ENCODE data around the gene SRP54.
A peak's percentile ranks its signal among the peaks of the same experiment; 100 is the strongest.
"Not testable (repeated sequence)": the region's sequence is repeated elsewhere in the genome, so short reads cannot be mapped to it uniquely, and the experiment has no call there.

The SRP54 gene

DNA sequence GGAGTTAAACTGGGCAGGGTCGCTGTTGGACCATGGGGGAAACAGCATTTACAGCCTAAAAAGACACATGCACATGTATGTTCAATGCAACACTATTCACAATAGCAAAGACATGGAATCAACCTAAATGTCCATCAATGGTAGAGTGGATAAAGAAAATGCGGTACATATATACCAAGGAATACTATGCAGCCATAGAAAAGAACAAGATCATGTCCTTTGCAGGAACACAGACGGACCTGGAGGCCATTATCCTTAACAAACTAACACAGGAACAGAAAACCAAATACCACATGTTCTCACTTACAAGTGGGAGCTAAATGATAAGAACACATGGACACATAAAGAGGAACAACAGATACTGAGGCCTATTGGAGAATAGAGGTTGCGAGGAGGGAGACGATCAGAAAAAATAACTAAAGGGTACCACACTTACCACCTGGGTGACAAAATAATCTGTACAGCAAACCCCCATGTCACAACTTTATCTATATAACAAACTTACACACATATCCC is 25.0 kb upstream of the SRP54 start:
- no peak for DNase-seq
- Histone ChIP-seq H3K4me3 (ENCODE audit: insufficient read depth, low read depth, low read length, poor library complexity, severe bottlenecking) (no peak overlapping the region), H3K27me3 (replicated peaks; ENCODE audit: control insufficient read depth, insufficient read depth, low read length, poor library complexity, severe bottlenecking) (no peaks in the 10 kb centered on the region), H3K36me3 (ENCODE audit: control insufficient read depth, insufficient read depth, low read length) (peaks cover 23% of the 10 kb centered on the region), H3K9me3 (ENCODE audit: control insufficient read depth, low read length) (no peaks in the 10 kb centered on the region), H3K27ac (ENCODE audit: insufficient read depth, low read length, poor library complexity, severe bottlenecking) (no peak overlapping the region), H3K4me1 (ENCODE audit: control insufficient read depth, insufficient read depth, low read length, poor library complexity, severe bottlenecking) (no peaks in the 10 kb centered on the region)

DNA sequence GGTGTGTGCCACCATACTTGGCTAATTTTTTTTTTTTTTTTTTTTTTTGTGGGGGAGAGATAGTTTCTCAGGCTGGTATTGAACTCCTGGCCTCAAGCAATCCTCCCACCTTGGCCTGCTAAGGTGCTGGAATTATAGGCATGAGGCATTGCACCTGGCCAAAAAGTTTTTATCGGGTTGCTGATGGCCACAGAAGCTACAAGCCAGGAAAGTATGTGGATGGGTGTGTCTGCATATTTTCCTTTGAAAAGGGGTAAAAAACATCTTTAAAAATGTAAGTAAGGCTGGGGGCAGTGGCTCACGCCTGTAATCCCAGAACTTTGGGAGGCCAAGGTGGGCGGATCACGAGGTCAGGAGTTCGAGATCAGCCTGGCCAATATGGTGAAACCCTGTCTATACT is 20.7 kb upstream of the SRP54 start:
- not testable (repeated sequence) for DNase-seq; H3K4me3 ChIP-seq (ENCODE audit: insufficient read depth, low read depth, low read length, poor library complexity, severe bottlenecking); H3K27me3 ChIP-seq (replicated peaks; ENCODE audit: control insufficient read depth, insufficient read depth, low read length, poor library complexity, severe bottlenecking); H3K4me1 ChIP-seq (ENCODE audit: control insufficient read depth, insufficient read depth, low read length, poor library complexity, severe bottlenecking); H3K9me3 ChIP-seq (ENCODE audit: control insufficient read depth, low read length); H3K27ac ChIP-seq (ENCODE audit: insufficient read depth, low read length, poor library complexity, severe bottlenecking)
- H3K36me3 ChIP-seq (ENCODE audit: control insufficient read depth, insufficient read depth, low read length), result peaks cover 14% of the 10 kb centered on the region

DNA sequence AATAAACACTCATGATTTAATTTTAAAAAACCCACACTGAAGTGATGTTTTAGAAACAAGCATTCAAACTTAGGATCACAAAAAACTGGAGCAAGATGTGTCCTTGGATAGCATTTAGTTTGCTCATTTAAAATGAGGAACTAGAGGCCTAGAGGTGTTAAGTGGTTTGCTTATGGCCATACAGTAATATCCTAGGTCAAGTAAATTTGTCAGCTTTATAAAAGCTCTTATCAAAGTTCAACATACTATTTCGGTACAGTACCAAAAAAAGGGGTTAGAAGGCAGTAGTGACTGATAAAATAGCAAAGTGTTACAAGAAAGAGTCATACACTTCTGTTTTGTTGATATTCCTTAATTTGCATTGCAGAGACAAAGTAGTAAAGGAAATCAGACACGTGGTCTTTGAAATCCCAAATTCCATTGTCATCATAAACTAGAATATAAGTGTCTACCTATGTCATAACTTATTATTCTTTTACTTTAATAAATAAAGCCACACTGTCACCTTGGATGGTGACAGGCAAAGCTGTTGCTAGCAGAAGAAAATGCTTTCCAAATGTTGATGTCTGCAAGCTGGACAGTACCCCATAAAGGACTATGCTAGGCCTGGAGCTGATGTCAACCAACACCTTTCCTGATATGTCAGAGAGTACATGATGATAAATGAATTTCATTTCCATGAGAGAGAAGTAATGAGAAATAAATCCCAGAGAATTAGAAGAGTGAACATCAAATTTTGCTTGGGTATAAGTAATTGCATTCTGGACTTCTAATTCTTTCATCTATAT is 17.6 kb upstream of the SRP54 start:
- no peaks in the 10 kb centered on the region for H3K4me1 ChIP-seq (ENCODE audit: control insufficient read depth, insufficient read depth, low read length, poor library complexity, severe bottlenecking)
- H3K9me3 ChIP-seq (ENCODE audit: control insufficient read depth, low read length), result no peaks in the 10 kb centered on the region
- peaks cover 16% of the 10 kb centered on the region for H3K36me3 ChIP-seq (ENCODE audit: control insufficient read depth, insufficient read depth, low read length)
- H3K27ac ChIP-seq (ENCODE audit: insufficient read depth, low read length, poor library complexity, severe bottlenecking), result no peak overlapping the region
- H3K27me3 ChIP-seq (replicated peaks; ENCODE audit: control insufficient read depth, insufficient read depth, low read length, poor library complexity, severe bottlenecking), result no peaks in the 10 kb centered on the region
- no peak overlapping the region for H3K4me3 ChIP-seq (ENCODE audit: insufficient read depth, low read depth, low read length, poor library complexity, severe bottlenecking)
- no peak for DNase-seq

DNA sequence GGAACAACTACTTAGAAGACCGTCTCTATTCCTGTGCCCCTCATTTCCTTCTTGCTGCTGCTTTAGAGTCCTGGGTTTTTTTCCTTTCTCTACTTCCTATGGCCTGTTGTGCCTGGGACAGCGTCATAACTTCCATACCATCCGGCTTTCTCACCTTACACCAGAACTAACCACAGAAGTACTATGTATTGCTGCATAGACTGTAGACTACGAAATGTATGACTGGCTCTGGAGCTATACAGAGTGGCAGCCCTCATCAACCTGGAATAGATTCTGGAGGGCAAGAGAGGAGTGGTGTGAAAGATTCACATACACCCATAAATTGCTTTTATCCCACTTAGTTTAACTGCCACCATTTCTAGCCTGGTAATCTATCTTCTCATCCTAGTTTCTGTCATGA is 16.9 kb upstream of the SRP54 start:
- no peak overlapping the region for H3K4me3 ChIP-seq (ENCODE audit: insufficient read depth, low read depth, low read length, poor library complexity, severe bottlenecking)
- no peaks in the 10 kb centered on the region for H3K9me3 ChIP-seq (ENCODE audit: control insufficient read depth, low read length)
- no peak for DNase-seq
- no peaks in the 10 kb centered on the region for H3K4me1 ChIP-seq (ENCODE audit: control insufficient read depth, insufficient read depth, low read length, poor library complexity, severe bottlenecking)
- H3K27me3 ChIP-seq (replicated peaks; ENCODE audit: control insufficient read depth, insufficient read depth, low read length, poor library complexity, severe bottlenecking), result no peaks in the 10 kb centered on the region
- H3K27ac ChIP-seq (ENCODE audit: insufficient read depth, low read length, poor library complexity, severe bottlenecking), result no peak overlapping the region
- peaks cover 16% of the 10 kb centered on the region for H3K36me3 ChIP-seq (ENCODE audit: control insufficient read depth, insufficient read depth, low read length)

DNA sequence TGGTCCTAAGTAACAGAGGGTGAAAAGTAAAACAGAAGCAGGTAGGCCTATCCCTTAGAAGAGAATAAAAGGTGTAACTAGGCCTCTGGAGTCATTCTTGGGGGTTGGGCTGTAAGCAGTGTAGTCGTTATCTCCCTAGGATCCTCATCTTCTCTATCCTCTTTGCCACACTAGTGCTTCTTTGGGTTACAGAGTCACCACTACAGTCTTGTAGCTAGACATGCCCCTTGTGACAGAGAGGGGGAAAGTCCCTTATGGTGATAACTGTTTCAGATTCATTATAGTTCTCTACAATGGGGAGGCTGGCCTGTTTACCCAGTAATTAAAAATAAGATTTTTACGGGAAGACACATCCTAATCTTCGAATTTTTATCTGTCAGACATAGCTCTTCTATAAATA is 16.4 kb upstream of the SRP54 start:
- Histone ChIP-seq H3K27ac (ENCODE audit: insufficient read depth, low read length, poor library complexity, severe bottlenecking) (no peak overlapping the region), H3K4me1 (ENCODE audit: control insufficient read depth, insufficient read depth, low read length, poor library complexity, severe bottlenecking) (no peaks in the 10 kb centered on the region)
- no peak for DNase-seq

DNA sequence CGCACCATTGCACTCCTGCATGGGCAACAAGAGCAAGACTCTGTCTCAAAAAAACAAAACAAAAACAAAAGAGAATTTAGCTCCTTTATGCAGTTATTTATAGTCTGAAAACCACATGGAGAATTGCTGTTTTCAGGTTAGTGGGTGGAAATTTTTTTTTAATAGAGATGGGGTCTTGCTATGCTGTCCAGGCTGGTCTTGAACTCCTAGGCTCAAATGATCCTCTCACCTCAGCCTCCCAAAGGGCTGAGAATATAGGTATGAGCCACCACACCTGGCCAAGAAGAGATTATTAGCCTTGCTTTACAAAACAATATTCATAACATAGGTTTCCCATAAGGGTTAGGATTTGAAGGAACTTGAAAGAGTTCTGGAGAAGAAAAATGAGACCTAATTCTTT is 12.1 kb upstream of the SRP54 start:
- Histone ChIP-seq H3K4me3 (ENCODE audit: insufficient read depth, low read depth, low read length, poor library complexity, severe bottlenecking) (no peak overlapping the region), H3K27ac (ENCODE audit: insufficient read depth, low read length, poor library complexity, severe bottlenecking) (no peak overlapping the region), H3K27me3 (replicated peaks; ENCODE audit: control insufficient read depth, insufficient read depth, low read length, poor library complexity, severe bottlenecking) (no peaks in the 10 kb centered on the region), H3K4me1 (ENCODE audit: control insufficient read depth, insufficient read depth, low read length, poor library complexity, severe bottlenecking) (no peaks in the 10 kb centered on the region), H3K9me3 (ENCODE audit: control insufficient read depth, low read length) (no peaks in the 10 kb centered on the region), H3K36me3 (ENCODE audit: control insufficient read depth, insufficient read depth, low read length) (peaks cover 21% of the 10 kb centered on the region)
- no peak for DNase-seq

More for the DNA sequence above, 16.4 kb upstream of the SRP54 start:
- Histone ChIP-seq H3K4me3 (ENCODE audit: insufficient read depth, low read depth, low read length, poor library complexity, severe bottlenecking) (no peak overlapping the region), H3K36me3 (ENCODE audit: control insufficient read depth, insufficient read depth, low read length) (peaks cover 16% of the 10 kb centered on the region), H3K27me3 (replicated peaks; ENCODE audit: control insufficient read depth, insufficient read depth, low read length, poor library complexity, severe bottlenecking) (no peaks in the 10 kb centered on the region), H3K9me3 (ENCODE audit: control insufficient read depth, low read length) (no peaks in the 10 kb centered on the region)

DNA sequence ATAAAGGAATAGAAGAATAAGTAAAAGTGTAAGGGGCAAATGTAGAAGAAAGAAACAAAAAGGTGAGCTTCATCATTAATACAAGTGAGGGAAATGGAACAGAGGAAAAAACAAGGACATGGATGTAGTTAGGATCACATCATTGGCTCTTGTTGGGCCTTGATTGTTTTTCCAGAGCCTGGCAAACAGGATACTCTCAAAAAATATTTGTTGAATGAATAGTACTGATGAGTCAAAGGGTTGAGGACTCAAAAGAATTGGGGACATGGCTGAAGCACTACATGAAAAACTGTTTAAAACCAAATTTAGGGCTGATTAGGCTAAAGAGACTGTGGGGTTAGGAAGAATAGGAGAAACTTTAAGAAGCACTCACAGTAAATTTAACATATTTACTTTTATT is 11.4 kb upstream of the SRP54 start:
- peaks cover 19% of the 10 kb centered on the region for H3K36me3 ChIP-seq (ENCODE audit: control insufficient read depth, insufficient read depth, low read length)
- H3K27ac ChIP-seq (ENCODE audit: insufficient read depth, low read length, poor library complexity, severe bottlenecking), result no peak overlapping the region
- DNase-seq, result no peak
- no peaks in the 10 kb centered on the region for H3K27me3 ChIP-seq (replicated peaks; ENCODE audit: control insufficient read depth, insufficient read depth, low read length, poor library complexity, severe bottlenecking)
- H3K9me3 ChIP-seq (ENCODE audit: control insufficient read depth, low read length), result no peaks in the 10 kb centered on the region
- no peaks in the 10 kb centered on the region for H3K4me1 ChIP-seq (ENCODE audit: control insufficient read depth, insufficient read depth, low read length, poor library complexity, severe bottlenecking)
- no peak overlapping the region for H3K4me3 ChIP-seq (ENCODE audit: insufficient read depth, low read depth, low read length, poor library complexity, severe bottlenecking)

DNA sequence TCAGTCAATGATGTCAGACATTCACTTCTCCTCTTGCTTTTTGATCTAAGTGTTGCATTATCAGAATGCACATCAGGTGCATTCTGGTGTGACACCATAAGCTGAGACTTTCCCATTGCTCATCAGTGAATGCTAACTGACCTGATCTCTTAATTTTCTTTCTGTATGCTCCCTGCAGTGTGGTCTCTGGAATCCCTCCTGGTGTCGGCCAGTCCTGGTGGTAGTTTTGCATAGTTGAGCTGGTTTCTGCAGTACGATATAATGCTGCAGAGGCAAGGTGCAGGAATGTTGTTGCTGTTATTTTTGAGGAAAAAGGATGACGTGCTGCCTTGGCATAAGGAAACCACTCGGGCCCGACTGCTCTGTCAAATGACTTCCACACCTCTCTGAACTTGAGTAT is 11.0 kb upstream of the SRP54 start:
- Histone ChIP-seq H3K4me1 (ENCODE audit: control insufficient read depth, insufficient read depth, low read length, poor library complexity, severe bottlenecking) (no peaks in the 10 kb centered on the region), H3K27me3 (replicated peaks; ENCODE audit: control insufficient read depth, insufficient read depth, low read length, poor library complexity, severe bottlenecking) (no peaks in the 10 kb centered on the region), H3K36me3 (ENCODE audit: control insufficient read depth, insufficient read depth, low read length) (peaks cover 15% of the 10 kb centered on the region), H3K9me3 (ENCODE audit: control insufficient read depth, low read length) (no peaks in the 10 kb centered on the region), H3K4me3 (ENCODE audit: insufficient read depth, low read depth, low read length, poor library complexity, severe bottlenecking) (no peak overlapping the region), H3K27ac (ENCODE audit: insufficient read depth, low read length, poor library complexity, severe bottlenecking) (no peak overlapping the region)
- no peak for DNase-seq

DNA sequence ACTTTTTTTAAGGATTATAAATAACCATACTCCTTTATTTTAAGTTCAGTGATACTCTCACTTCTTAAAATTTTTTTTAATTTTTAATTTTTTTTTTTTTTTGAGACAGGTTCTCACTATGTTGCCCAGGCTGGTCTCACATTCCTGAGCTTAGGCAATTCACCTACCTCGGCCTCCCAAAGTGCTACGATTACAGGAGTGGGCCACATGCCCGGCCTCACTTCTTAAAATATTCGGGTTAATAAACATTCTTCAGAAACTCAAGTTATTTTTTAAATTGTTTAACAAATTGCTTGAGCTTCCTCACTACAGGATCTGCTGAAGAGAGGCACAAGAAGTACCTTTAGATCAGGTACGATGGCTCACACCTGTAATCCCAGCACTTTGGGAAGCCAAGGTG is 4.3 kb upstream of the SRP54 start:
- no peak for DNase-seq
- H3K27ac ChIP-seq (ENCODE audit: insufficient read depth, low read length, poor library complexity, severe bottlenecking), result no peak overlapping the region
- H3K27me3 ChIP-seq (replicated peaks; ENCODE audit: control insufficient read depth, insufficient read depth, low read length, poor library complexity, severe bottlenecking), result no peaks in the 10 kb centered on the region
- no peak overlapping the region for H3K4me3 ChIP-seq (ENCODE audit: insufficient read depth, low read depth, low read length, poor library complexity, severe bottlenecking)
- peaks cover 5% of the 10 kb centered on the region for H3K4me1 ChIP-seq (ENCODE audit: control insufficient read depth, insufficient read depth, low read length, poor library complexity, severe bottlenecking)
- no peaks in the 10 kb centered on the region for H3K36me3 ChIP-seq (ENCODE audit: control insufficient read depth, insufficient read depth, low read length)
- H3K9me3 ChIP-seq (ENCODE audit: control insufficient read depth, low read length), result no peaks in the 10 kb centered on the region

DNA sequence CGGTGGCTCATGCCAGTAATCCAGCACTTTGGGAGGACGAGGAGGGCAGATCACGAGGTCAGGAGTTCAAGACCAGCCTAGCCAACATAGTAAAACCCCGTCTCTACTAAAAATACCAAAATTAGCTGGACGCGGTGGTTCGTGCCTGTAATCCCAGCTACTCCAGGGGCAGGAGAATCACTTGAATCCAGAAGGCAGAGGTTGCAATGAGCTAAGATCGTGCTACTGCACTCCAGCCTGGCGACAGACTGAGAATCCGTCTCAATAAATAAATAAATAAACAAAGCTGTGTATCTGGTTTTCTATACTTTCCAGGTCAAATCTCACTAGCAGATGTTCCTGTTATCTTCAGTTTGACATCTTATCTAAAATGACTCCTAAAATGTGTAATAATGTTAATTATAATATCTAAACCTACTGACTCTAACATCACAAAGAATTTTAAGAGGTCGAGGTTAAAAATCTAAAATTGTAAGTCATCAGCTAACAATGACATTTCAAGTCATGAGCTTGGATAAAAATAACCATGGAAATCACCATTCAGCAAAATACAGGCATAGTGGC is 2.4 kb upstream of the SRP54 start:
- H3K9me3 ChIP-seq (ENCODE audit: control insufficient read depth, low read length), result no peaks in the 10 kb centered on the region
- H3K4me3 ChIP-seq (ENCODE audit: insufficient read depth, low read depth, low read length, poor library complexity, severe bottlenecking), result peak overlapping the region; percentile 86
- H3K27ac ChIP-seq (ENCODE audit: insufficient read depth, low read length, poor library complexity, severe bottlenecking), result no peak overlapping the region
- no peak for DNase-seq
- no peaks in the 10 kb centered on the region for H3K27me3 ChIP-seq (replicated peaks; ENCODE audit: control insufficient read depth, insufficient read depth, low read length, poor library complexity, severe bottlenecking)
- H3K4me1 ChIP-seq (ENCODE audit: control insufficient read depth, insufficient read depth, low read length, poor library complexity, severe bottlenecking), result peaks cover 5% of the 10 kb centered on the region
- no peaks in the 10 kb centered on the region for H3K36me3 ChIP-seq (ENCODE audit: control insufficient read depth, insufficient read depth, low read length)

Data from effector memory CD4-positive, alpha-beta T cell (primary cell).